ENCODE results near the gene TMBIM4. TPM values are rescaled to one million over a fixed set of nuclear protein-coding genes. Genes with fewer than 3 reads are reported as not detected.

The TMBIM4 gene
- polyA plus RNA-seq, 2 donors, result 83.6 to 104 TPM

DNA sequence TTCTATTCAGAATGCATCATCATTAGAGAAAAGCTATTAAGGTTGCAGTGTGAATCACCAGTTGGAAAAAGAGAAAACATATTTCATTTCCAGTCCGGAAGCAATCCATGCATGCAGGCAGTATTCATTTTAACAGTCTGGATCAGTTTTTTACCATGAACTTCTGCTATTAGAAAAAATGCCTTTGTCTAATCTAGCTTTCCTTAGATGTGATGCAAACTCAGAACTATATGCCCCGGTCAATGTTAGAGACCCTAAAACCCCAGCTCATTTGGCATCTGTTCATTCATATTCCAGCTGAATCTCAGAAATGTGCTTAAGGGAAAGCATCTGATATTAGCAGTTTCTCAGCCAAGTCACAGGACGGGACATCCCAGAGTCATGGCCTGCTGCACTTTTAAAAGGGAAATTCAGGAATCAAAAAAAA lies 27.7 kb upstream of the TMBIM4 start:
- Histone ChIP-seq H3K27me3 (ENCODE audit: control insufficient read depth in 1 of 2, insufficient read depth in 2 of 2, low read length in 2 of 2) (no peaks in the 10 kb centered on the region), H3K4me1 (ENCODE audit: control insufficient read depth in 2 of 2, insufficient read depth in 2 of 2, low read length in 1 of 2) (no peaks in the 10 kb centered on the region), H3K27ac (ENCODE audit: low read depth in 2 of 2, low read length in 1 of 2) (no peak overlapping the region), H3K36me3 (ENCODE audit: control insufficient read depth in 2 of 2, insufficient read depth in 2 of 2, low read length in 1 of 2) (no peaks in the 10 kb centered on the region), H3K4me3 (ENCODE audit: low read depth in 1 of 2, low read length in 2 of 2) (no peak overlapping the region), H3K9me3 (ENCODE audit: control insufficient read depth in 2 of 2, insufficient read depth in 1 of 2, low read depth in 1 of 2, low read length in 1 of 2) (peaks cover 0 to 3% of the 10 kb centered on the region in 2 donors)
- 36 to 56% methylated on average over 3 of the region's 3 CpGs for WGBS, 2 donors

DNA sequence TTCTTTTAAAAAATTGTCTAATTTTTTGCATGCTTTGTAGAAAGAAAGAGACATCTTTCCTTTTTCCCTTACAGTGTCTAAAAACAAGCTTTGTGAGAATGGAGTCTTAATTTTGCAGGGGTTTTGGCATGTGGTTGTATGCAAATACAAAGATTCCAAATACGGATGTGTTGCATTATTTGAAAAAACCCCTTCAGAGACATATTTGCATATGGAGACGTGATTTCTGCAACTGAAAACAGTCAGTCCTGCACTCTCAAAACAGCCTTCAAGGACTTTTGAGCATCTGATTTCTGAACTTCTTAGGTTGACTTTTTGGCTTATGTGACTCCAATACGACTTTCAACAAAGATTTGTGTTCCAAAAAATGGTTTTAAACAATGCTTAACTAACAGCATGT lies 27.0 kb upstream of the TMBIM4 start:
- H3K36me3 ChIP-seq (ENCODE audit: control insufficient read depth in 2 of 2, insufficient read depth in 2 of 2, low read length in 1 of 2), result no peaks in the 10 kb centered on the region
- WGBS, 2 donors, result 44 to 47% methylated on average over 3 of the region's 3 CpGs
- no peak overlapping the region for H3K4me3 ChIP-seq (ENCODE audit: low read depth in 1 of 2, low read length in 2 of 2)
- H3K27me3 ChIP-seq (ENCODE audit: control insufficient read depth in 1 of 2, insufficient read depth in 2 of 2, low read length in 2 of 2), result no peaks in the 10 kb centered on the region
- H3K27ac ChIP-seq (ENCODE audit: low read depth in 2 of 2, low read length in 1 of 2), result no peak overlapping the region
- H3K9me3 ChIP-seq (ENCODE audit: control insufficient read depth in 2 of 2, insufficient read depth in 1 of 2, low read depth in 1 of 2, low read length in 1 of 2), result peaks cover 0 to 3% of the 10 kb centered on the region in 2 donors
- H3K4me1 ChIP-seq (ENCODE audit: control insufficient read depth in 2 of 2, insufficient read depth in 2 of 2, low read length in 1 of 2), result no peaks in the 10 kb centered on the region

DNA sequence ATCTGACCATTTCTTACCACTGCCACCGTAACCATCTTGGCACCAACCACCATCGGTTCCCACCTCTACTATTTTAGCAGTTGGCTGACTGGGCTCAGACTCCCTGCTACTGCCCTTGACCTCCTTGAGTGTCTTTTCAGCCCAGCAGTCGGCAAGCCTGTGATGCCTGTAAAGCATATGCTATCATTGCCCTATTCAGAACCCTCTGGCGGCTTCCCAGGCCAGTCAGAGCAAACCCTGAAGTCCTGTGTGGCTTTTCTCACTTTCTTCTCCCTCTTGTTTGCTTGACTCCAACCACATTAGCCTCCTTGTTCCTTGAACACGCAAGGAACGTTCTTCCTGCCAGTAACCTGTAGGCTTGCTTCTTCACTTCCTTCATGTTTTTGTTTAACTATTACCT lies 25.4 kb upstream of the TMBIM4 start:
- Histone ChIP-seq H3K27ac (ENCODE audit: low read depth in 2 of 2, low read length in 1 of 2) (no peak overlapping the region), H3K27me3 (ENCODE audit: control insufficient read depth in 1 of 2, insufficient read depth in 2 of 2, low read length in 2 of 2) (no peaks in the 10 kb centered on the region), H3K36me3 (ENCODE audit: control insufficient read depth in 2 of 2, insufficient read depth in 2 of 2, low read length in 1 of 2) (no peaks in the 10 kb centered on the region), H3K9me3 (ENCODE audit: control insufficient read depth in 2 of 2, insufficient read depth in 1 of 2, low read depth in 1 of 2, low read length in 1 of 2) (peaks cover 0 to 2% of the 10 kb centered on the region in 2 donors), H3K4me1 (ENCODE audit: control insufficient read depth in 2 of 2, insufficient read depth in 2 of 2, low read length in 1 of 2) (no peaks in the 10 kb centered on the region), H3K4me3 (ENCODE audit: low read depth in 1 of 2, low read length in 2 of 2) (no peak overlapping the region)
- WGBS, 2 donors, result 86 to 89% methylated on average over 6 of the region's 6 CpGs

DNA sequence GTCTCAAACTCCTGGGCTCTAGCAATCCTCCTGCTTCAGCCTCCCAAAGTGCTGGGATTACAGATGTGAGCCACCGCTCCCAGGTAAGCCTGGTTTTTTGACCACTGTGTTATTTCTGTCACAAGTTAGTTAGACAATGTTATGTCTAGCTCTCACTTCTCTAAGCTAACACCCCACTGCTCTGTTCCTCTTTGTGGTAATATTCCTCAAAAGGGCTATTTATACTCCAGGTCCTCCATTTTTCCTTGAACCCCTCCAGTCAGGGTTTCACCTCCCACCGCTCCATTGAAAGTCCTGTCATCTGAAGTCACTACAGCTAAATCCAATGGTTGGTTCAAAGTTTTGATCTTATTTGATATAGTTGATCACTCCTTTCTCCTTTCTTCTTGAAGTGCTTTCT lies 24.3 kb upstream of the TMBIM4 start:
- Histone ChIP-seq H3K36me3 (ENCODE audit: control insufficient read depth in 2 of 2, insufficient read depth in 2 of 2, low read length in 1 of 2) (no peaks in the 10 kb centered on the region), H3K27me3 (ENCODE audit: control insufficient read depth in 1 of 2, insufficient read depth in 2 of 2, low read length in 2 of 2) (no peaks in the 10 kb centered on the region), H3K9me3 (ENCODE audit: control insufficient read depth in 2 of 2, insufficient read depth in 1 of 2, low read depth in 1 of 2, low read length in 1 of 2) (no peaks in the 10 kb centered on the region), H3K4me1 (ENCODE audit: control insufficient read depth in 2 of 2, insufficient read depth in 2 of 2, low read length in 1 of 2) (no peaks in the 10 kb centered on the region), H3K27ac (ENCODE audit: low read depth in 2 of 2, low read length in 1 of 2) (no peak overlapping the region), H3K4me3 (ENCODE audit: low read depth in 1 of 2, low read length in 2 of 2) (no peak overlapping the region)
- 94 to 96% methylated on average over 2 of the region's 2 CpGs for WGBS, 2 donors

DNA sequence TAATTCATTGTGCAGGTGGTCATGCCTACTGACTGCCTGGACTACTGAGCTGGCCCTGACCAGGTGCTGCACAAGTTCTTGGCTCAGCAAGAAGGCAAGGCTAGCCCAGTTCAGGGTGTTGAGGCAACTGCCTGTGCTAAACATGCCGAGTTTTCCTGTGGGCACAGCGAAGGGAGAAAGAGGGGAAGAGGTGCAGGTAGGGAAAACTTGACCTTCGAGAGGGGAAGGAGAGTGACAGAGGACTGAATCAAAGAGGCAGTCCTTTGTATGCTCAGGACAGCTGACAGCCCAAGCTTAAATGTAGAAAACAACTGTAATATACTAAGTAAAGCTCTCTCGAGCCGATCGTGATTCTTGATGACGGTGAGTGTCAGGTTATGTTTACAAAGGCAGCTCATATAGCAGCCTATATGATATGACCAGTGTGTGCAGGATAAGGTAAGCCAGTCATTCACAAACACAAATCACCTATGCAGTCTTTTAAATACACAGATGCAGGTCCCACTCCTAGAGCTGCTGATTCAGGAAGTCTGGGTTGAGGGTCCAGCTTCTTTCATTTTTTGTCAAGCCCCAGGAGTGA lies 21.8 kb upstream of the TMBIM4 start:
- H3K4me3 ChIP-seq (ENCODE audit: low read depth in 1 of 2, low read length in 2 of 2), result no peak overlapping the region
- no peaks in the 10 kb centered on the region for H3K9me3 ChIP-seq (ENCODE audit: control insufficient read depth in 2 of 2, insufficient read depth in 1 of 2, low read depth in 1 of 2, low read length in 1 of 2)
- H3K4me1 ChIP-seq (ENCODE audit: control insufficient read depth in 2 of 2, insufficient read depth in 2 of 2, low read length in 1 of 2), result peaks cover 0 to 3% of the 10 kb centered on the region in 2 donors
- no peaks in the 10 kb centered on the region for H3K27me3 ChIP-seq (ENCODE audit: control insufficient read depth in 1 of 2, insufficient read depth in 2 of 2, low read length in 2 of 2)
- 74 to 77% methylated on average over 7 of the region's 7 CpGs for WGBS, 2 donors
- no peak overlapping the region for H3K27ac ChIP-seq (ENCODE audit: low read depth in 2 of 2, low read length in 1 of 2)
- H3K36me3 ChIP-seq (ENCODE audit: control insufficient read depth in 2 of 2, insufficient read depth in 2 of 2, low read length in 1 of 2), result no peaks in the 10 kb centered on the region

DNA sequence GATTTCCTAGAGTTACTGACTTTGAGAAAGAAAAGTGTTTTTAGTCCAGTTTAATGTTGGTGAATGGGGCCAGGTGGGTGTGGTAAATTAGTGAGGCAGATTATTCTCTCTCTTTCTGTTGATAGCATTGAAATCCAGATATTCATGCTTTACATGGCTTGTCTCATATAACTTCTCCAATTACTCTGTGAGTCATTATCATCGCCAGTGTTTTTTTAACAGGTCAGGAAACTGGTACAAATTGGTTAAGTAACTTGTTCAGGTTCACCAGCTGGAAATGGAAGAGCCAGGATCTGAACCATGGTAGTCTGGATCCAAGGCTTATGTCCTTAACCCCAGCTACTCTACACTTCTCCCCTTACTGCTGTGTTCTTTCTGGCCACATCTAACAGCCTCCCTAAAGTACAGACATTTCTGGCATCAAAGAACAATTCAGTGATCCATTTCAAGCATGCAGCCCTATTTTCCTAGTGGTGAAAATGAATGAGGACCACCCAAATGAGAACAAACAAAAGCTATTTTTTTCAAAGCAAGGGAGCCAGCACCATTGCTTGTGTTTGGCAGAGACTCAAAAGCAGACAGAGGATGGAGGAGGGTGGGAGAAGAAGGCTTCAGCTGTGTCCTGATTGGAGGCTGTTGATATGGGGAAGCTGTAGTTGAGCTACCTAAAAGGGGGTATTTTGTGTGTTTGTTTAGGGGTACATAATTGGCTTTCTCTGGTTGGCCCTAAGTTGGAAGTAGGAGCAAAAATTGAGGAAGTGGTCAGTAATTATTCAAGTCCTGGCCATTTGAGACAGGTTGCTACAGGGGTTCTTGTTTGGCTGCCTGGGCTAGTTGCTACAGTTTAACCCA lies 20.9 kb upstream of the TMBIM4 start:
- peaks cover 0 to 3% of the 10 kb centered on the region in 2 donors for H3K4me1 ChIP-seq (ENCODE audit: control insufficient read depth in 2 of 2, insufficient read depth in 2 of 2, low read length in 1 of 2)

DNA sequence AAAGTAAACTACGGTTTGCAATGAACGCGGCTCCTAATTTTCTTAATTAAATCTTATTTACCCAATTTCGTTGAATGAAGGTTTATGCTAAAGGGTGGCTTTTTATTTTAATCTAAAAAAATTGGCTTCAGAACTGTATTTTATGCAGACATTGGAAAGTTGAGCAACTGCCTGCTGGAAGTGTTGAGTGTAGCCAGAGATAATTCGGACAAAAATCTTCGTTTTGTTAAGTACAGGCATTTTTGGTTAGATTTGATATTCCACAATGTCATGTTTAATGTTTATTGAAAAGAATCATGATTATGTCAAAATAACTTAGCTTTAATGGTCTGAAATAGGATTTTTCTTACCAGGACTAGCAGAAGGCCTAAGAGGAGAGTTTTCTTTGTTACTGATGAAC lies 20.1 kb upstream of the TMBIM4 start:
- Histone ChIP-seq H3K27me3 (ENCODE audit: control insufficient read depth in 1 of 2, insufficient read depth in 2 of 2, low read length in 2 of 2) (no peaks in the 10 kb centered on the region), H3K36me3 (ENCODE audit: control insufficient read depth in 2 of 2, insufficient read depth in 2 of 2, low read length in 1 of 2) (no peaks in the 10 kb centered on the region), H3K9me3 (ENCODE audit: control insufficient read depth in 2 of 2, insufficient read depth in 1 of 2, low read depth in 1 of 2, low read length in 1 of 2) (no peaks in the 10 kb centered on the region), H3K27ac (ENCODE audit: low read depth in 2 of 2, low read length in 1 of 2) (peak overlapping the region in 1 of 2 donors; percentile 81), H3K4me1 (ENCODE audit: control insufficient read depth in 2 of 2, insufficient read depth in 2 of 2, low read length in 1 of 2) (peaks cover 0 to 3% of the 10 kb centered on the region in 2 donors), H3K4me3 (ENCODE audit: low read depth in 1 of 2, low read length in 2 of 2) (peak overlapping the region in 1 of 2 donors; percentile 49)
- WGBS, 2 donors, result 75 to 76% methylated on average over 6 of the region's 6 CpGs

More for the DNA sequence above, 20.9 kb upstream of the TMBIM4 start:
- Histone ChIP-seq H3K9me3 (ENCODE audit: control insufficient read depth in 2 of 2, insufficient read depth in 1 of 2, low read depth in 1 of 2, low read length in 1 of 2) (no peaks in the 10 kb centered on the region), H3K4me3 (ENCODE audit: low read depth in 1 of 2, low read length in 2 of 2) (no peak overlapping the region), H3K36me3 (ENCODE audit: control insufficient read depth in 2 of 2, insufficient read depth in 2 of 2, low read length in 1 of 2) (no peaks in the 10 kb centered on the region), H3K27me3 (ENCODE audit: control insufficient read depth in 1 of 2, insufficient read depth in 2 of 2, low read length in 2 of 2) (no peaks in the 10 kb centered on the region), H3K27ac (ENCODE audit: low read depth in 2 of 2, low read length in 1 of 2) (peak overlapping the region in 1 of 2 donors; percentile 18)
- WGBS, 2 donors, result 48 to 54% methylated on average over 1 of the region's 1 CpG

DNA sequence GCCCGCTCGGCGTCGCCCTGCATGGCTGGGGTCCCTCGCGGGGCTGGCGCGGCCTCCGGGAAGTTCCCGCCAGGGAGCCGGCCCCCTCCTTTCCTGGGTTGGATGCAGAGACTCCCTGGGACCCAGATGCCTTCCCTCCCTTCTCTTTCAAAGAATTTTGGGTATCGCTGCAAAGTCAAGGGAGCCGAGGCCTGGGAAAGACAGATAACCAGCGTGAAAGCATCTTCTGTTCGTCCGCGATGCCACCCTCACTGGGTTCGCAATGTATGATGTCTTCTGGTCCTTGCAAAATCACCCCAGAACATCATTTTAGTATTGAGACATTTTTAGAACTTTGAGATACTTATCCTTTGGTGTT lies 19.7 kb upstream of the TMBIM4 start:
- Histone ChIP-seq H3K36me3 (ENCODE audit: control insufficient read depth in 2 of 2, insufficient read depth in 2 of 2, low read length in 1 of 2) (no peaks in the 10 kb centered on the region), H3K4me1 (ENCODE audit: control insufficient read depth in 2 of 2, insufficient read depth in 2 of 2, low read length in 1 of 2) (peaks cover 0 to 3% of the 10 kb centered on the region in 2 donors), H3K27ac (ENCODE audit: low read depth in 2 of 2, low read length in 1 of 2) (peak overlapping the region; percentile 69 to 81), H3K9me3 (ENCODE audit: control insufficient read depth in 2 of 2, insufficient read depth in 1 of 2, low read depth in 1 of 2, low read length in 1 of 2) (no peaks in the 10 kb centered on the region), H3K4me3 (ENCODE audit: low read depth in 1 of 2, low read length in 2 of 2) (peak overlapping the region; percentile 49 to 59), H3K27me3 (ENCODE audit: control insufficient read depth in 1 of 2, insufficient read depth in 2 of 2, low read length in 2 of 2) (no peaks in the 10 kb centered on the region)
- WGBS, 2 donors, result 16 to 19% methylated on average over 18 of the region's 18 CpGs

DNA sequence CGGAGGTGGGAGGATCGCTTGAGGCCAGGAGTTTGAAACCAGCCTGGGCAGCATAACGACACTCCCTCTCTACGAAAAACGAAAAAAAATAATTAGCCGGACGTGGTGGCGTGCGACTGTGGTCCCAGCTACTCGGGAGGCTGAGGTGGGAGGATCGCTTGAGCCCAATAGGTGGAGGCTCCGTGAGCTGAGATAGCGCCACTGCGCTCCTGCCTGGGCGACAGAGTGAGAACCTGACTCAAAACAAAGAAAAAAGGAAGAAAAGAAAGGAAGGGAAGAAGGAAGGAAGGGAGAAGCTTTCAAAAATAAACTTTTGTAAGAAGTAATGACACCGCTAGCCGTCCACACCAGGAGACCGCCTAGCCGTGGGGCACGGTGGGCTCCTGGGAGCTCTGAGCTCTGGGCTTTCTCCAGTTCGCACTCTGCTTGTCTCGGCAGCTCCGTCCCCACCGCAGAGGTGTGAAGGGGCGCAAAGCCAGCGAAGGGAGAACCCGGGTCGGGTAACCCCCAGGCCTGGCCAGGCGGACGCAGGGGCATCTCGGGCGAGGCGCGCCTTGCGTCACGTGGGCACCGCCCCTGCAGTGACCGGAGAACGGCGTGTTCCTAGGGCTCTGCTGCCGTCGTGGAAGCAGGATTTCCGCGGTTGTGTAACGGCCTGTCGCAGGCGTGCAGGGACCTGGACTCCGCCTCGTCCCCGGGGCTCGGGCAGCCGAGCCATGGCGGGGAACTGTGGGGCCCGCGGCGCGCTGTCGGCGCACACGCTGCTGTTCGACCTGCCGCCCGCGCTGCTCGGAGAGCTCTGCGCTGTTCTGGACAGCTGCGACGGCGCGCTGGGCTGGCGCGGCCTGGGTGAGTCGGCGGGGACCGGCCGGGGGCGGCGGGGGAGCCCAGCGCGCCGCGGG lies 19.0 kb upstream of the TMBIM4 start, which contains the start of gene IRAK3:
Gene IRAK3 (plus strand): TSS at position 631 of the 902 bp plus-strand sequence. CDS start 86 bp downstream, at position 717.
- H3K27me3 ChIP-seq (ENCODE audit: control insufficient read depth in 1 of 2, insufficient read depth in 2 of 2, low read length in 2 of 2), result no peaks in the 10 kb centered on the region
- H3K27ac ChIP-seq (ENCODE audit: low read depth in 2 of 2, low read length in 1 of 2), result peak within 1 kb of the TSS; percentile 81
- peaks cover 0 to 3% of the 10 kb centered on the region in 2 donors for H3K4me1 ChIP-seq (ENCODE audit: control insufficient read depth in 2 of 2, insufficient read depth in 2 of 2, low read length in 1 of 2)
- 19 to 21% methylated on average over 74 to 82 of the region's 82 CpGs for WGBS, 2 donors
- no peaks in the 10 kb centered on the region for H3K9me3 ChIP-seq (ENCODE audit: control insufficient read depth in 2 of 2, insufficient read depth in 1 of 2, low read depth in 1 of 2, low read length in 1 of 2)
- H3K36me3 ChIP-seq (ENCODE audit: control insufficient read depth in 2 of 2, insufficient read depth in 2 of 2, low read length in 1 of 2), result no peaks in the 10 kb centered on the region
- H3K4me3 ChIP-seq (ENCODE audit: low read depth in 1 of 2, low read length in 2 of 2), result peak within 1 kb of the TSS; percentile 49 to 59
